Ramos (cell line): ENCODE results near the gene NEU1.
"Not testable (repeated sequence)": the region's sequence is repeated elsewhere in the genome, so short reads cannot be mapped to it uniquely, and the experiment has no call there.

Experiments used
- in situ Hi-C: fragments of 300-500 bp; cut with MboI; formaldehyde crosslinking; loops from one replicate; pipeline ENCODE4 v1.14.3; 2022; ENCODE audit warnings: low sequenced_read_pairs; ENCODE audit not compliant: unreplicated experiment

The NEU1 gene

DNA sequence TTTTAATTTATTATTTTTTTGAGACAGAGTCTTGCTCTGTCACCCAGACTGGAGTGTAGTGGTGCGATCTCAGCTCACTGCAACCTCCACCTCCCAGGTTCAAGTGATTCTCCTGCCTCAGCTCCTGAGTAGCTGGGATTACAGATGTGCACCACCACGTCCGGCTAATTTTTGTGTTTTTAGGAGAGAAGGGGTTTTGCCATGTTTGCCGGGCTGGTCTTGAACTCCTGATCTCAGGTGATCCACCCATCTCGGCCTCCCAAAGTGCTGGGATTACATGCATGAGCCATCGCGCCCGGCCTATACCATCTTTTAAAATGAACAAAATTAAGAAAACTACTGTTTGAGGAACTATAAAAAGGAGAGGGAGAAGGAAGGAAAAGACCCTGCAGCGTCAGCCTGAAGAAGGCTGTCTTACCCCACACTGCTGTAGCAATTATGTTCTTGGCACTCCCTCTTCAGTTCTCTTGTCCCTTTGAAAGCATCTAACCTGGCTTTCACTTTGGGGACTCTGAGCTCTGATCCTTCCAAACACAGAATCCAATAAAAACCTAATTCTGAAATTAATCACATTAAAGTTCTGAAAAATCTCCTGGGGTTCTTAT lies 38.9 kb downstream of the NEU1 start:
- in situ Hi-C loops = not testable (repeated sequence)

- in situ Hi-C loops = no loop called here
These were observed 40.4 kb downstream of the NEU1 start for GRCh38 chr6:31822036-31822821.

DNA sequence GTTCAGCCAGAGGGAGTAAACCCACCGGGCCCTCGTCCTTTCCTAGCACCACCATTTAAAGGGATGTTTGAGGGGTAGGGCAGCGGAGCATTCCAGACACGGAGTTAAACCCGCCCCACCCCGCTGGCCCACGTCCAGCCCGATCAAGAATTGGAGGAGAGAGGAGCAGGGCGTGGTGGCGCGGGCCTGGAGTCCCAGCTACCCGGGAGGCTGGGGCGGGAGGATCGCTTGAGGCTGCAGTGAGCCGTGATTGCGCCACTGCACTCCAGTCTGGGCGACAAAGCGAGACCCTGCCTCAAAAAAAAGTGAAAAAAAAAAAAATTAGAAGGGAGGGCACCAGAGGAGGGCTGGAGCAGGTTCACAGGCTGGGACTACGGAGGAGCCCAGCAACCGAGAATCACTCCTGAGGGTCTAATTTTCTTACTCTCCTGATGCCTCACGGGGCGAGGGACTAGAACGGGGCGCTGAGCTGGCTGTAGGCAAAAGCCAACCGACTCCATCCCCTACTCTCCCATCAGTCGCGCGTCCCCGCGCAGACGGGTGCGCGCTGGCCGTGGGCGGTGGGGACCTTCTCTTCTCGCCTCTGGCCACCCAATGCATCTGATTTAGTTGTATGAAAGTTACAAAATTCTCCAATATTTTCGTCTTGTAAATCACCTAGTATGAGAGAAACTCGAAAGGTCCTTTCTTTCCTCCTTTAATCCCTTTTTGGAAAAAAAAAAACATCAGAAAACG lies 41.2 kb downstream of the NEU1 start:
- in situ Hi-C loops = no loop called here

- in situ Hi-C loops = not testable (repeated sequence)
These were observed 42.2 kb downstream of the NEU1 start for GRCh38 chr6:31820399-31820798.

DNA sequence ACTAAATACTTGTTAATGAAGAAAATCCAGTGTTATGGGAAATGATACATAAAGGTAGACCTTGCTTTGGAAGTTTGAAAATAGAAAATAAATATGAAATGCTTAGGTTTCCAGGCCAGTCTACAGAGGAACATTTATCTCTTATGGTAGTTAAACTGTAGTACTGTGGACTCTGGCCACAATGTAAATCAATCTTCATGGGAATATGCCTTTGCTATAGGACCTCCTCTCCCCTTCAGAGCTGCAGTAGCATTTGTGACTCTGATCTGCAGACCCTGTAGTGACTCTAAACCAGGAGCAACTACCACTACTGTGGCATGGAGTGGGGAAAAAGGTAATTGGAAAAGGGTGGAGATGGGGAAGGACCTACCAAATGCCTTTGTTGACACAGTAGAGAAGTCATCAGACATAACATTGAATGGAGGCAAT lies 42.7 kb downstream of the NEU1 start:
- in situ Hi-C loops = no loop called here

- in situ Hi-C loops = not testable (repeated sequence)
These were observed 44.6 kb downstream of the NEU1 start for GRCh38 chr6:31817929-31818511.

- in situ Hi-C loops = not testable (repeated sequence)
These were observed 45.3 kb downstream of the NEU1 start for GRCh38 chr6:31817133-31817928.

- in situ Hi-C loops = no loop called here
These were observed 47.4 kb downstream of the NEU1 start, which contains the start of the genes HSPA1A and HSPA1L for GRCh38 chr6:31815025-31815838. HSPA1A (plus strand) TSS chr6:31815543; CDS start chr6:31815757, 214 bp downstream. HSPA1L (minus strand) TSS chr6:31815283; CDS start chr6:31811972, 3,311 bp downstream.

GRCh38 chr6:31814677-31815024 lies 48.0 kb downstream of the NEU1 start:
- in situ Hi-C loops = no loop called here

DNA sequence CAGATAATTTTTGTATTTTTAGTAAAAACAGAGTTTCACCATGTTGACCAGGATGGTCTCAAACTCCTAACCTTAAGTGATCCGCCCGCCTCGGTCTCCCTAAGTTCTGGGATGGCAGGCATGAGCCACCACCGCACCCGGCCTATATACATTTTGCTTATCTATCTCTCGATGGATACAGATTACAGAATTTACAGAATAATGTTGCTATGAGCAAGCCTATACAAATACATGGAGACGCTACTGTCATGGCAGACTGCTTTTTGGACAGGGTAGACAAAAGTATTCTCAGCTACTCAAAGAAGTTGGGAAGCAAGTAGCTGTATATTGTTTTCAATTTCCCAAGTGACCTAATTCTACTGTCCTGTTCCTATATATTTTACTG lies 49.2 kb downstream of the NEU1 start:
- in situ Hi-C loops = no loop called here

DNA sequence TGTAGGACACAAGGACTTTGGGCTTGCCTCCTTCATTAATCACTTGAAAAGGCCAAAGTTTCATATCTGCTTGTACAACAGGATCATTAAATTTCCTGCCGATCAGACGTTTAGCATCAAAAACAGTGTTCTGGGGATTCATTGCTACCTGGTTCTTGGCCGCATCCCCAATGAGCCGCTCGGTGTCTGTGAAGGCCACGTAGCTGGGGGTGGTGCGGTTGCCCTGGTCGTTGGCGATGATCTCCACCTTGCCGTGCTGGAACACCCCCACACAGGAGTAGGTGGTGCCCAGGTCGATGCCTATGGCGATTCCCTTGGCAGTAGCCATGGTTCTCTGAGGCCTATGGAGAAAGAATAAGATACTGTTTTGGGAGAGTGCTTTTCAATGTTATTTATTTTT lies 51.0 kb downstream of the NEU1 start:
- in situ Hi-C loops = no loop called here

GRCh38 chr6:31808599-31808998 lies 54.0 kb downstream of the NEU1 start:
- in situ Hi-C loops = not testable (repeated sequence)
